Kidney (tissue), 14 donors: Measurements from ENCODE around the gene TBX15. TPM values are rescaled to one million over a fixed set of nuclear protein-coding genes. Genes with fewer than 3 reads are reported as not detected.

Source experiments
- DNase-seq, 5 donors: peaks; one replicate each; pipeline ENCODE4 v3.0.0-alpha.2; 2013 to 2020
- FAIRE-seq: peaks from 2 replicates; lab custom pipeline; 2012; peaks lifted over from hg19 to GRCh38; lab: Jason Lieb, UNC
- H3K27ac ChIP-seq, 2 donors: one replicate each; pipeline ENCODE4 v1.7.0; 2013; ENCODE audit warnings: low read depth in 2 of 2, low read length in 2 of 2, inconsistent platforms in 1 of 2
- H3K27me3 ChIP-seq: one replicate; pipeline ENCODE4 v1.7.1; 2013; ENCODE audit warnings: low read length, inconsistent platforms; ENCODE audit not compliant: control insufficient read depth, insufficient read depth
- H3K36me3 ChIP-seq, 3 donors: one replicate each; pipeline versions ENCODE4 v1.7.0 to v1.7.1; 2013; ENCODE audit warnings: low read length in 3 of 3, control low read depth in 1 of 3, inconsistent platforms in 1 of 3; ENCODE audit not compliant: insufficient read depth in 3 of 3, control insufficient read depth in 2 of 3
- H3K4me1 ChIP-seq, 3 donors: one replicate each; pipeline versions ENCODE4 v1.7.0 to v1.7.1; 2013; ENCODE audit warnings: low read length in 3 of 3, inconsistent platforms in 1 of 3, low read depth in 1 of 3; ENCODE audit not compliant: control insufficient read depth in 2 of 3, insufficient read depth in 2 of 3
- H3K4me3 ChIP-seq, 3 donors: one replicate each; pipeline versions ENCODE4 v1.7.0 to v1.8.1; 2013; ENCODE audit warnings: low read length in 3 of 3, control low read depth in 1 of 3, inconsistent platforms in 1 of 3
- H3K9ac ChIP-seq, 3 donors: one replicate each; pipeline versions ENCODE4 v1.7.0 to v1.7.1; 2013; ENCODE audit warnings: low read length in 3 of 3, control low read depth in 1 of 3, inconsistent platforms in 1 of 3
- H3K9me3 ChIP-seq, 3 donors: one replicate each; pipeline versions ENCODE4 v1.7.0 to v1.7.1; 2013; ENCODE audit warnings: low read length in 3 of 3, control low read depth in 1 of 3, inconsistent platforms in 1 of 3; ENCODE audit not compliant: control insufficient read depth in 2 of 3, insufficient read depth in 1 of 3
- intact Hi-C: fragments of 100-400 bp; cut with DNase I; formaldehyde crosslinking; loops from one replicate; pipeline ENCODE4 v1.11.1; 2022
- polyA plus RNA-seq: library from polyadenylated mRNA; stranded (reverse); fragments of 350-450 nt; fragmentation: Illumina TruSeq; extraction: RNeasy Lipid Tissue Mini Kit (QIAGEN cat#74804); gene quantifications from one replicate; pipeline ENCODE4 v1.2.3, GENCODE V29; 2014; ENCODE audit warnings: low read depth, low replicate concordance; ENCODE audit not compliant: insufficient read depth
- total RNA-seq: library from RNA; stranded (reverse); fragmentation: NEBNext Ultra II Directional; extraction: Animal tissue kit (Norgen Biotek cat#: 25700); gene quantifications from one replicate; pipeline ENCODE4 v1.2.1, GENCODE V29; 2021
- TF ChIP-seq, protein P1 (sequence below): IDR thresholded peaks from 3 replicates; pipeline ENCODE4 v1.5.1; 2012; ENCODE audit warnings: mild to moderate bottlenecking, moderate library complexity, borderline replicate concordance; ENCODE audit not compliant: insufficient read depth; ENCODE audit errors: extremely low read depth
- donor health status: control.
- donor health status: control.
- donor health status: control.
- donor health status: control.
- donor health status: control.
- donor health status: DM: yes; HTN: yes; CAD: no.
- donor health status: Normal renal cell carcinoma (clear cell type).

Gene TBX15
- total and polyA plus RNA-seq, 2 donors from 2014 or later: 0.82 TPM; not detected in 1

- no peaks in the 10 kb centered on the region for H3K4me1 ChIP-seq
- H3K36me3 ChIP-seq: no peaks in the 10 kb centered on the region
- TF ChIP-seq, protein P1, sequence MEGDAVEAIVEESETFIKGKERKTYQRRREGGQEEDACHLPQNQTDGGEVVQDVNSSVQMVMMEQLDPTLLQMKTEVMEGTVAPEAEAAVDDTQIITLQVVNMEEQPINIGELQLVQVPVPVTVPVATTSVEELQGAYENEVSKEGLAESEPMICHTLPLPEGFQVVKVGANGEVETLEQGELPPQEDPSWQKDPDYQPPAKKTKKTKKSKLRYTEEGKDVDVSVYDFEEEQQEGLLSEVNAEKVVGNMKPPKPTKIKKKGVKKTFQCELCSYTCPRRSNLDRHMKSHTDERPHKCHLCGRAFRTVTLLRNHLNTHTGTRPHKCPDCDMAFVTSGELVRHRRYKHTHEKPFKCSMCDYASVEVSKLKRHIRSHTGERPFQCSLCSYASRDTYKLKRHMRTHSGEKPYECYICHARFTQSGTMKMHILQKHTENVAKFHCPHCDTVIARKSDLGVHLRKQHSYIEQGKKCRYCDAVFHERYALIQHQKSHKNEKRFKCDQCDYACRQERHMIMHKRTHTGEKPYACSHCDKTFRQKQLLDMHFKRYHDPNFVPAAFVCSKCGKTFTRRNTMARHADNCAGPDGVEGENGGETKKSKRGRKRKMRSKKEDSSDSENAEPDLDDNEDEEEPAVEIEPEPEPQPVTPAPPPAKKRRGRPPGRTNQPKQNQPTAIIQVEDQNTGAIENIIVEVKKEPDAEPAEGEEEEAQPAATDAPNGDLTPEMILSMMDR: no peak
- intact Hi-C loops: no loop called here
- H3K9me3 ChIP-seq: no peaks in the 10 kb centered on the region
- no peak overlapping the region for H3K4me3 ChIP-seq
- H3K27me3 ChIP-seq: no peaks in the 10 kb centered on the region
- FAIRE-seq: no peak
- no peak overlapping the region for H3K27ac ChIP-seq
- DNase-seq: no peak
- no peak overlapping the region for H3K9ac ChIP-seq
Observed at GRCh38 chr1:118933051-118933781, 54.9 kb downstream of the TBX15 start.

GRCh38 chr1:118931876-118932275 is 56.3 kb downstream of the TBX15 start:
- Histone ChIP-seq H3K36me3 (no peaks in the 10 kb centered on the region), H3K9me3 (no peaks in the 10 kb centered on the region), H3K4me3 (no peak overlapping the region), H3K4me1 (no peaks in the 10 kb centered on the region), H3K27me3 (no peaks in the 10 kb centered on the region), H3K27ac (no peak overlapping the region), H3K9ac (no peak overlapping the region)
- intact Hi-C loops: no loop called here
- TF ChIP-seq, protein P1: no peak
- peak in 3 of 5 donors; percentile 16 to 50 (median 19) for DNase-seq
- FAIRE-seq: no peak

- FAIRE-seq (no peak), DNase-seq (peak in 3 of 5 donors; percentile 61 to 88 (median 78))
- Histone ChIP-seq H3K4me3 (no peak overlapping the region), H3K4me1 (no peaks in the 10 kb centered on the region), H3K9ac (no peak overlapping the region), H3K9me3 (no peaks in the 10 kb centered on the region), H3K27me3 (no peaks in the 10 kb centered on the region), H3K27ac (no peak overlapping the region), H3K36me3 (no peaks in the 10 kb centered on the region)
- intact Hi-C loops: no loop called here
- TF ChIP-seq, protein P1: no peak
Observed at GRCh38 chr1:118928739-118929554, 59.2 kb downstream of the TBX15 start.
